Heart right ventricle (tissue), 16 donors: Measurements from ENCODE around the gene ITSN1. TPM values are rescaled to one million over a fixed set of nuclear protein-coding genes. Genes with fewer than 3 reads are reported as not detected.

ENCODE experiments used
- ATAC-seq, 8 donors: fragments of 200-7000 bp; cut with Tn5 transposase; one replicate each; pipeline ENCODE4 v1.9.1; 2020; ENCODE audit warnings: mild to moderate bottlenecking in 8 of 8, moderate library complexity in 8 of 8, moderate number of reproducible peaks in 1 of 8
- DNase-seq, 2 donors: peaks; one replicate each; pipeline ENCODE4 v3.0.0-alpha.2; 2020
- H3K27ac ChIP-seq, 10 donors: fragments of 200-600 bp; sonication (generic) in 2 of 10; one replicate each; pipeline versions ENCODE4 v1.5.0 to v1.8.0; 2020 to 2022; ENCODE audit warnings: mild to moderate bottlenecking in 3 of 10
- H3K27me3 ChIP-seq, 7 donors: fragments of 200-600 bp; one replicate each; pipeline ENCODE4 v1.8.0; 2021 to 2022; ENCODE audit warnings: mild to moderate bottlenecking in 2 of 7
- H3K36me3 ChIP-seq, 9 donors: fragments of 200-600 bp; sonication (generic) in 1 of 9; one replicate each; pipeline versions ENCODE4 v1.5.0 to v1.8.0; 2020 to 2022; ENCODE audit warnings: mild to moderate bottlenecking in 2 of 9
- H3K4me1 ChIP-seq, 9 donors: fragments of 200-600 bp; sonication (generic) in 1 of 9; one replicate each; pipeline versions ENCODE4 v1.5.0 to v1.8.0; 2020 to 2022; ENCODE audit warnings: mild to moderate bottlenecking in 4 of 9
- H3K4me3 ChIP-seq, 10 donors: fragments of 200-600 bp; sonication (generic) in 2 of 10; one replicate each; pipeline versions ENCODE4 v1.5.0 to v1.8.0; 2020 to 2022; ENCODE audit warnings: mild to moderate bottlenecking in 7 of 10, moderate library complexity in 2 of 10
- H3K9me3 ChIP-seq, 11 donors: fragments of 200-600 bp in 10 of 11; sonication (generic) in 2 of 11; one replicate each; pipeline versions ENCODE4 v1.5.0 to v1.8.0; 2013 to 2022; ENCODE audit warnings: mild to moderate bottlenecking in 2 of 11, control low read depth in 1 of 11, moderate library complexity in 1 of 11
- WGBS, 2 donors: extraction: QIAGEN DNeasy Blood & Tissue Kit; methylation state at CpG; one replicate each; pipeline ENCODE4 v1.1.7; 2013; ENCODE audit warnings: inconsistent platforms in 1 of 2; 5-methylcytosine and 5-hydroxymethylcytosine counted together
- intact Hi-C, 10 donors: fragments of 100-400 bp; cut with DNase I; formaldehyde crosslinking; loops; one replicate each; pipeline versions ENCODE4 v1.11.1 to v1.14.2; 2022
- polyA plus RNA-seq, 2 donors: library from polyadenylated mRNA; stranded (reverse); fragments of 200-250 nt; gene quantifications; one replicate each; pipeline ENCODE4 v1.2.3, GENCODE V29; 2013
- total RNA-seq, 10 donors: library from RNA; stranded (reverse); fragmentation: NEBNext Ultra II Directional in 3 of 10; extraction: Animal tissue kit (Norgen Biotek cat#: 25700) in 3 of 10; gene quantifications; one replicate each; pipeline versions ENCODE4 v1.2.1 to v1.2.4, GENCODE V29; 2021 to 2023
- TF ChIP-seq, protein P1 (sequence below), 9 donors: fragments of 200-600 bp; sonication (generic) in 2 of 9; IDR thresholded peaks; one replicate each; pipeline versions ENCODE4 v1.5.0 to v1.8.0; 2021 to 2022; ENCODE audit warnings: antibody characterized with exemption in 9 of 9, mild to moderate bottlenecking in 5 of 9, moderate library complexity in 1 of 9
- donor health status: Arrhythmogenic right ventricular cardiomyopathy.
- donor health status: ischemic (EF 13 %, LVEDD 7.1; RV severe dilation, severe dysfunction).
- donor health status: healthy with polysubstance abuse.
- donor health status: DM: no; HTN: yes; CAD: no.
- donor health status: DM: no; HTN: no; CAD: no.
- donor health status: ischemic (EF 25% LVEDD 6.9; RV normal size, moderate dysfunction).
- donor health status: ischemic (EF 25% LVEDD 5.7; RV mildly dilated, moderate dysfunction).
- donor health status: healthy.
- donor health status: DM: yes; HTN: yes; CAD: no.
- donor health status: Ischemic cardiomyopathy.
- donor health status: ischemic (EF 35%, LVEDD 5.7; RV mildly dilated, moderate dysfunction).
- donor health status: nonischemic (EF 11% LVEDD 7.7; RV severe dilation, severe dysfunction).
- donor health status: DM: yes; HTN: yes; CAD: no.
- donor health status: PGD.
- donor health status: ischemic (EF 29% LVEDD 5.4; RV normal size, mild dysfunction).
- donor health status: nonischemic (EF 23%, LVEDD 6.1; RV moderate dilation, normal function).

ITSN1 gene
- total and polyA plus RNA-seq, 12 donors: 14.6 to 47.3 (median 32.3) TPM

DNA sequence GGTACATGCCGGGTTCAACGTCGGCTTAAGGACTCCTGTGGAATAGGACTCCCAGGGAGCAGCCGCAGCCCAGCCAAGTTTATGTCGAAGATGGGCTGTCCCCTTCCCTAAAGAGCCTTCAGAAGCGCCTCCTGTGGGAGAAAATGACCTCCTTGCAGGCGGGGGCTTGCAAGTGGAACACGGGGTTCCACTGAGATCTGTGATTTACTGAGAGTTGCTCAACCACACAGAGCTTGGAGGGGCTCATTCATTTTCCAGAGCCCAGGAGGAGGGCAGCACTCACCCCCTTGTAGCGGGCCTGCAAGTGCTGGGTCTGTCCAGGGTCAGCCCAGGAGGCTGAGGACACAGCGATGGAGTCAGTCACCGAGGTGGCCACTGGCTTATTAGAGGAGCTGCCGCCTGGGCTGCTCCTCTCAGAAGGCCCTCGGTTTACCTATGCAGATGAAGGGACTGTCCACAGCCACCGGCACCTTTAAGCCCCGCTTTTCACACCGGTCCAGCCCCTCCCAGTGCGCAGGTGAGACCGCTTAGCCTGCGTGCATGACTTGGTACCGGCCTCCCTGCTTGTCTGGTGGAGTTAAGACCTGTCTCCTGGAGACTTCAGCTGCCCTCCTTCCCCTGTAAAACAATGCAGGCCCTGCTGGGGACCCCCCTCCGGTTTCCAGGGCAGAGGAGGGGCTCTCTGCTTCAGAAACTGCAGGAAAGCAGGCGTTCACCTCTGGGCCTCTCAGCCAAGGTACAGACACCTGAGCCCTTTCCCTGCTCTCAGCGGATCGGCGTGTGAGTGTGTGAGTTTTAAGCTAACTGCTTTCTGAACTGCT is 215.8 kb downstream of the ITSN1 start:
- no peak for DNase-seq
- WGBS, 2 donors: 83% methylated on average over 25 of the region's 25 CpGs
- H3K27ac ChIP-seq: no peak overlapping the region

DNA sequence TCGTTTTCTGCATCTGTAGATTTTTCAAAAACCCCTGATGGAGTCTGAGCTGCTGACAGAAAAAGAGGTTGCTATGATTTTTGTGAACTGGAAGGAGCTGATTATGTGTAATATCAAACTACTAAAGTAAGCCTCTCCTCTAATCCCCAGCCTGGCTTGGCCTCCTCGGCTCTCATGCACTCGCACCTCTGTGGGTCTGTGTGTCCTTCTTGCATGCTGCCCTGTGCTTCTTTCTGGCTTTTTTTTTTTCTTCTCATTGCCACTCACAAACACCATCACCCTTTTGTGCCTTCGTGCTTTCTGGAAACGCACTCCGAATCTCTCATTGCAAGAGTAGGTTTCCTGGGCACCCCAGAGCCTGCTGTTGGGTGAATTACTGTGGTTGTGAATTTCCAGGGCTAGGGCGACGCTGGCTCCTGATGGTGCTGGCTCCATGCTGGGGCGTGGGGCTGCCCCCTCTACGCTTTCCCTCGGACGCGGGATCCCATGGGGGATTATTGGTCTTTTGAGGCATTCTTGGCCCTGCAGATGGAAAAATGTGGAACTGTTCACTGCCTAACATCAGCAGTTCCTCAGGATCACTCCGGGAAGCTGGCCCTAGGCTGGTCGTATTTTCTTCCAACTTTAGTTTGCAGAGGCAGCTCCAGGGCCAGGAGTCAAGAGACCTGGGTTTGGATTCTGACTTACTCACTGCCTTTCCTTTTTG is 216.5 kb downstream of the ITSN1 start:
- Histone ChIP-seq H3K27me3 (no peaks in the 10 kb centered on the region), H3K9me3 (no peaks in the 10 kb centered on the region), H3K4me3 (no peak overlapping the region), H3K4me1 (peaks cover 0 to 10% (median 0%) of the 10 kb centered on the region in 9 donors), H3K27ac (peak overlapping the region in 1 of 10 donors; percentile 40), H3K36me3 (no peaks in the 10 kb centered on the region)
- TF ChIP-seq, protein P1, sequence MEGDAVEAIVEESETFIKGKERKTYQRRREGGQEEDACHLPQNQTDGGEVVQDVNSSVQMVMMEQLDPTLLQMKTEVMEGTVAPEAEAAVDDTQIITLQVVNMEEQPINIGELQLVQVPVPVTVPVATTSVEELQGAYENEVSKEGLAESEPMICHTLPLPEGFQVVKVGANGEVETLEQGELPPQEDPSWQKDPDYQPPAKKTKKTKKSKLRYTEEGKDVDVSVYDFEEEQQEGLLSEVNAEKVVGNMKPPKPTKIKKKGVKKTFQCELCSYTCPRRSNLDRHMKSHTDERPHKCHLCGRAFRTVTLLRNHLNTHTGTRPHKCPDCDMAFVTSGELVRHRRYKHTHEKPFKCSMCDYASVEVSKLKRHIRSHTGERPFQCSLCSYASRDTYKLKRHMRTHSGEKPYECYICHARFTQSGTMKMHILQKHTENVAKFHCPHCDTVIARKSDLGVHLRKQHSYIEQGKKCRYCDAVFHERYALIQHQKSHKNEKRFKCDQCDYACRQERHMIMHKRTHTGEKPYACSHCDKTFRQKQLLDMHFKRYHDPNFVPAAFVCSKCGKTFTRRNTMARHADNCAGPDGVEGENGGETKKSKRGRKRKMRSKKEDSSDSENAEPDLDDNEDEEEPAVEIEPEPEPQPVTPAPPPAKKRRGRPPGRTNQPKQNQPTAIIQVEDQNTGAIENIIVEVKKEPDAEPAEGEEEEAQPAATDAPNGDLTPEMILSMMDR (IDR thresholded peaks at IDR 0.05): no peak
- intact Hi-C loops: no loop called here
- peak in 1 of 2 donors; percentile 30 for DNase-seq
- 60 to 64% methylated on average over 15 of the region's 15 CpGs for WGBS, 2 donors
- peak in 3 of 8 donors; percentile 43 to 55 (median 43) for ATAC-seq

More for the DNA sequence above, 215.8 kb downstream of the ITSN1 start:
- TF ChIP-seq, protein P1 (IDR thresholded peaks at IDR 0.05): no peak
- H3K4me1 ChIP-seq: peaks cover 0 to 10% (median 0%) of the 10 kb centered on the region in 9 donors
- no peak overlapping the region for H3K4me3 ChIP-seq
- intact Hi-C loops: no loop called here
- ATAC-seq: no peak
- H3K27me3 ChIP-seq: no peaks in the 10 kb centered on the region
- H3K36me3 ChIP-seq: no peaks in the 10 kb centered on the region
- no peaks in the 10 kb centered on the region for H3K9me3 ChIP-seq

DNA sequence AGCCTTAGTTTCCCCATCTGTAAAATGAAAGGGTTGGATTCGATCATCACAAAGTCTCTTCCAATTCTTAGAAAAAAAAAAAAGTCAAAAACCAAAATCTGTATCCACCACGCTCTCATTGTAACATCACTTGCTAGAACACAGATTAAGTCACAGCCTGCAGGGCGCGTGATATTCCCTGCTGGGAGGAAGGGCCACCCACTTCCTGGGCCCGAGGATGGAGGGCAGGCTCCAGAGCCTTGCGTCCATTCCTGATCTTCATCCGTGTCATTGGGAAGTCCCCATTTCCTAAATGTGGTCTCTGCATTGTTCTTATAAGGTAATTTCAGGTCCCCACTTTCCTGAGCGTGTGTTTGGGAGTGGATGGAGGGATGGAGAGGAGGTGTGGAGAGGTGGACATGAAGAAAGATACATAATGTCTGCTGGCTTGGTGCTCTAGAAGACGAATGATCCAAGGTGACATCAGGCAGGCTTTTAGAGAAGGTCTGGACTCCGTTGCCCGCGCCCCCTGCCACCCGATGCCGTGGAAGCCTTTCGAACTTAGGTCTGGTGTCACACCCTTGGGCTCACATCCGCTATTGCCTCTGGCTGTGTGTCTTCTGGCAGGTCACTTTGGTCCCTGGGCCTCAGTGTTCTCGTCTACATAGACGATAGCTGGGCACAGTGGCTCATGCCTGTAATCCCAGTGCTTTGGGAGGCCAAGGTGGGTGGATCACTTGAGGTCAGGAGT is 217.2 kb downstream of the ITSN1 start:
- intact Hi-C loops: no loop called here
- no peak for ATAC-seq
- Histone ChIP-seq H3K27ac (peak overlapping the region in 1 of 10 donors; percentile 40), H3K4me1 (peaks cover 0 to 9% (median 0%) of the 10 kb centered on the region in 9 donors), H3K4me3 (no peak overlapping the region), H3K27me3 (no peaks in the 10 kb centered on the region), H3K9me3 (no peaks in the 10 kb centered on the region), H3K36me3 (no peaks in the 10 kb centered on the region)
- TF ChIP-seq, protein P1 (IDR thresholded peaks at IDR 0.05): no peak
- no peak for DNase-seq
- WGBS, 2 donors: 84 to 87% methylated on average over 18 of the region's 18 CpGs

DNA sequence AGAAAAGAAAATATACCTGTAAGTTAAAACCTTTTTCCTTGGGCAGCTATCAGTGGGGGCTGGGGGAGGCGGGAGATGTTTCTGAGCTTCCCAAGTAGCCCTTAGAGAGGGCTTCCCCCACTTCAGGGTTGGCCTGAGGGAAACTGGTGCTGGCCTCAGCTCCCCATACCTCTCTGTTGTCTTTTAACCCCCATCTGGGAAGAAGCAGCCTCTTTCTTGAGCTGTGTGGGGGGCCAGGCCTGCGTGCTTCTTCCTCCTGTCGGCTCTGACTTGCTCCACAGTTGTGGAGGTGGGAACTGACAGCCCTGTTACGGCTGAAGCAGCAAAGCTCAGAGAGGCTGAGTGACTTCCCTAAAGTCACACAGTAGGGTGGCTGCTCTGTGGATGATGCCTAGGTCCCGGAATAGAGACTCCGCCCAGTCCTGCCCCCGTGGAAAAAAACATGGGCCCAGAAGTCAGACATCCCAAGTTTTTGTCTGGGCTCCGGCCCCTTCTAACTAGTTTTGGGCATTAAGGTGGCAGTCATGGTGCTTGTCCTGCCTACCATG is 218.1 kb downstream of the ITSN1 start:
- Histone ChIP-seq H3K9me3 (no peaks in the 10 kb centered on the region), H3K27ac (no peak overlapping the region), H3K4me1 (peaks cover 0 to 9% (median 0%) of the 10 kb centered on the region in 9 donors), H3K27me3 (no peaks in the 10 kb centered on the region), H3K4me3 (no peak overlapping the region), H3K36me3 (no peaks in the 10 kb centered on the region)
- TF ChIP-seq, protein P1 (IDR thresholded peaks at IDR 0.05): no peak
- WGBS, 2 donors: 87 to 92% methylated on average over 8 of the region's 8 CpGs
- ATAC-seq: no peak
- intact Hi-C loops: no loop called here
- no peak for DNase-seq
